Inflammatory macrophage treated with lipopolysaccharide for 1 hour (primary cell): ENCODE measurements around the gene ULK3.

Experiments
- DNase-seq, 2 donors: peaks; one replicate each; pipeline ENCODE4 v3.0.0-alpha.2; 2020 to 2022

The ULK3 gene

GRCh38 chr15:74821091-74821789 is 21.7 kb downstream of the ULK3 start:
- peak; percentile 54 to 68 for DNase-seq

GRCh38 chr15:74820056-74820455 is 22.9 kb downstream of the ULK3 start:
- no peak for DNase-seq

GRCh38 chr15:74817370-74817737 is 25.6 kb downstream of the ULK3 start:
- no peak for DNase-seq

GRCh38 chr15:74816624-74817369 is 26.2 kb downstream of the ULK3 start:
- DNase-seq = no peak

- no peak for DNase-seq
These were observed 27.0 kb downstream of the ULK3 start for GRCh38 chr15:74815961-74816360.

GRCh38 chr15:74815121-74815934 is 27.6 kb downstream of the ULK3 start:
- DNase-seq = peak; percentile 43 to 44

- DNase-seq = no peak
These were observed 30.4 kb downstream of the ULK3 start, which contains the start of gene LMAN1L for GRCh38 chr15:74812533-74812932. TSS of gene LMAN1L (plus strand) at chr15:74812835. CDS start at chr15:74812855, 20 bp downstream.

GRCh38 chr15:74809956-74810355 is 33.0 kb downstream of the ULK3 start:
- DNase-seq = no peak

- no peak for DNase-seq
These were observed 33.7 kb downstream of the ULK3 start for GRCh38 chr15:74809242-74809641.

- no peak for DNase-seq
These were observed 34.1 kb downstream of the ULK3 start for GRCh38 chr15:74808840-74809229.

- DNase-seq = no peak
These were observed 34.7 kb downstream of the ULK3 start for GRCh38 chr15:74808078-74808839.

GRCh38 chr15:74807282-74807681 is 35.7 kb downstream of the ULK3 start:
- no peak for DNase-seq

GRCh38 chr15:74804935-74805334 is 38.0 kb downstream of the ULK3 start:
- no peak for DNase-seq

GRCh38 chr15:74802862-74803447 is 40.0 kb downstream of the ULK3 start:
- DNase-seq = no peak

GRCh38 chr15:74802290-74802689 is 40.7 kb downstream of the ULK3 start:
- no peak for DNase-seq

- DNase-seq = no peak
These were observed 41.5 kb downstream of the ULK3 start for GRCh38 chr15:74801311-74801997.

GRCh38 chr15:74800559-74801094 is 42.3 kb downstream of the ULK3 start:
- peak; percentile 25 to 39 for DNase-seq

- DNase-seq = peak; percentile 94 to 98
These were observed 42.9 kb downstream of the ULK3 start for GRCh38 chr15:74799856-74800558.

- DNase-seq = no peak
These were observed 43.6 kb downstream of the ULK3 start for GRCh38 chr15:74799255-74799855.
